ENCODE measurements around the gene FARP1.
A peak's percentile ranks its signal among the peaks of the same experiment; 100 is the strongest.
"Not testable (repeated sequence)": the region's sequence is repeated elsewhere in the genome, so short reads cannot be mapped to it uniquely, and the experiment has no call there.

The FARP1 gene

GRCh38 chr13:98267080-98267912 lies 124.4 kb downstream of the FARP1 start:
- DNase-seq = no peak

DNA sequence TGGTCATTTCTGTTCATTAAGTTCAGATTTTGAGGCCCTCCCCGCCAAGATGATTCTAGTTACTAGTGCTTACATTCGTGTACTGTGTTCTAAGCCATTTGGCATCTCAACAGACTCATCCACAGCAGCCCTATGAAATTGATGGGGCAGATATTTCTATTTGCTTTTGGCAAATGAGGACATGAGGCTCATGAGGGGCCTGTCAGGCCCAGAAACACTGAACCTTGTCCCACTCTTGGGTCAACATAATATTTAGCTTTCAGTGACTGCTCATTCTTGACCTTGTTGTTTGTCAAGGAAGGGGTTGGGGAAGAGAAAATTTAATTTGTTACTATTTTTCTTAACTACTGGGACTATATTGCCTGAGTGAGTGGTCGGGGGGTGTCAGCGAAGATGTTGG lies 126.5 kb downstream of the FARP1 start:
- no peak for DNase-seq

GRCh38 chr13:98270819-98271218 lies 127.9 kb downstream of the FARP1 start:
- DNase-seq = no peak

DNA sequence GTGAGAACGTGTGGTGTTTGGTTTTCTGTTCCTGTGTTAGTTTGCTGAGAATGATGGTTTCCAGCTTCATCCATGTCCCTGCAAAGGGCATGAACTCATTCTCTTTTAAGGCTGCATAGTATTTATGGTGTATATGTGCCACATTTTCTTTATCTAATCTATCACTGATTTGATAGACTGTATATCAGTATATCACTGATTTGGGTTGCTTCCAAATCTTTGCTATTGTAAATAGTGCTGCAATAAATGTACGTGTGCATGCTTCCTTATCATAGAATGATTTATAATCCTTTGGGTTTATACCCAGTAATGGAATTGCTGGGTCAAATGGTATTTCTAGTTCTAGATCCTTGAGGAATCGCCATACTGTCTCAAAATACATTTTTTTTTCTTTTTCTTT lies 128.8 kb downstream of the FARP1 start:
- not testable (repeated sequence) for DNase-seq

- DNase-seq = no peak
These were observed 129.7 kb downstream of the FARP1 start for GRCh38 chr13:98272549-98272948.

- DNase-seq = no peak
These were observed 130.4 kb downstream of the FARP1 start for GRCh38 chr13:98273067-98273823.

DNA sequence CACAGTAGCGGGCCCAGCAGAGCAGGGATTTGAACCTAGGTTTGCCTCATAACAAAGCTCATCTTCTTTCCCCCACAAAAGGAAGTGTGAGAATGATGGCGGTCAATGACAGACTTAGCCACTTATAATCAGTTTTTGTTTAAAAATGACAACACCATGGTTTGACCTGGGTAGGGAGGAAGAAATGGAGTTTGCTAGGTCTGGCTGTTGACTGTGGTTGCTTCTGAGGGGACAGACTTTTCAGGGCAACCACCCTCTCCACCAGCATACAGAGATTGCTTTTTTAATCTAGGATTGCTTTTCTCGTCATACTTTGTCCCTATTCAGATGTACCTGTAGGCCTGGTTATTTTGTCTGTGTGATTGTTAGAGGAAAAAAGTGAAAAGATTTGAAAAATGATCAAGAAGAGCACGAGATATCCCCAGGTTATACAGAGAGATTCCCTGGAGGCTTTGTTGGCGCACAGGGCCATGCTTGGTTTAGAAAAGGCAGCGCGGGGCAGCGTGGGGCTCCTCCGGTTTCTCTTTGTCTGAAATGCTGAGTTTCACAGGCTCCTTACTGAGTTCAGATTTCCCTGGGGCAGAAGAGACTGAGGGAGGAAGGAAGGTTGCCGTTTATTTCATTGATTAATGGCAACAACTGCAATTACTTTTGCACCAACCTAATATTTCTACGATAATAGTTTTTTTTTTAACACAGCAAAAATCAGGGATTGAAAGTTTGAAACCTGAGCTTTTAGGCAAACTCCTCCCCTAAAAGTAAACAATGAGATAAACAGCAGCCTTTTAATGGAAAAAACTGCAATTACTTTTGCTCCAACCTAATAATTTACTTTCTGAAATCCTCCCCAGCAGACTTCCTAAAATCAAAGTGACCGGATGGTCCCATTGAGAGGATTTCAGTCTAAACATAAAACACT lies 131.2 kb downstream of the FARP1 start:
- DNase-seq = peak; percentile 16

DNA sequence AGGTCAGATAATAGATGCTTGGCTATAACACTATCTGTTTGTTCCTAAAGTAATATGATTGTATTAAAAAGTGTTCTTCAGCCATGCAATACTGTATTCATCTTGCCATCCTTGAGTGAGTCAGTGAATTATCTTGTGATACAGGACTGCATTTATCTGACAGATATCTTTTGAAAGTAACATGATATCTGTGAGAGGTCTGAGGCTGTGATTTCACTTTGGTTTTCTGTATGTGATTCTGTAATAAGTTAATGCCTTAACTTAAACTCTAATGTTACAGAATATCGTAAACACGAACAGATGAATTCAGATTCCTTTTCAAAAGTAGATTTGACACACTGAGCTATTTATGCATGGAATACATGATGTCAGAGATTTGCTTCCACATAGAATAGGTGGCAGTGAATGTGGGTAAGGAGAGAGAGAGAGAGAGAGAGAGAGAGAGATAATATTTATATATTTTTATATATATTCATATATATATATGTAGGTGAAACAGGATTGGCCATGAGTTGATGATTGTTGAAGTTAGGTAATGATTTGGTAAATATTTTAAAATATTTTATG lies 132.1 kb downstream of the FARP1 start:
- DNase-seq = no peak

DNA sequence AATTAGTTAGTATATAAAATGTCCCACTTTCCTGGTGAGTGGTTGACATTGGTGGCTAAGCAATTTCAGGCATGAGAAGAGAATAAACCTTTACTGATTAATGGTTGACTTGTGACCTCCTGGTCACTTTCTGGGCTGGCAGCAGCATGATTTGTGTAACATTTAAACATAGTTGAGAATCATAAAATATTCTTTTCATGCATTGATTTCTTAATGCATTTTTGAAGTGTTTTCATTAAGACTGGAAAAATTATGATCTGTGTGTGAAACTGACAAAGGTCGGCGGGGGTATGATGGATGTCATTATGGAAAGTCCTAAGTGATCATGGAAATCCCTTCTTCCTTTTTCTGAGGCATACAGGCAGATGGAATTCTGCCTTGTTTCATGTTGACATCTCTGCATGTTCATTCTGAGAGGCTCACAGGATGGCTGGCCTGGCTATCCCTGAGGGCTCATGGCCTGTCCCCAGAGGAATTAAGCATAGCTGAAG lies 132.8 kb downstream of the FARP1 start:
- DNase-seq = no peak

DNA sequence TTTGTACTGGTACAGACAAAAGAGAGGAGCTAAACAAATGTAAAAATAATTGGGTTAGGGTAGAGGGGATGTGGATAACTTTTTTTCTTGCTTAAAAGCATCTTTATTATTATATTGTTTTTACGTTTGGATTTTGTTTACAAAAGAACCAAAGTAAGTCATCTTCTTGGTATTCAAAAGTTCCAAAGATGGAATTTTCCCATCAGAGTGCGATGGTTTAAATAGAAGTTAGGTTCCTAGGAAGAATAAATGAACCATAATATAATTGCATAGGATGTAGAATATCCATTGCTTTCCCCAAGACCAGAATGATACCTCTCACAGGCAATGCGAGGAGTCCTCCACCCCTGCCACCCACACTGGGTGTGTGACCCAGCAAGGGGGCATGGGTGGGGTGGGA lies 133.6 kb downstream of the FARP1 start:
- DNase-seq = no peak

DNA sequence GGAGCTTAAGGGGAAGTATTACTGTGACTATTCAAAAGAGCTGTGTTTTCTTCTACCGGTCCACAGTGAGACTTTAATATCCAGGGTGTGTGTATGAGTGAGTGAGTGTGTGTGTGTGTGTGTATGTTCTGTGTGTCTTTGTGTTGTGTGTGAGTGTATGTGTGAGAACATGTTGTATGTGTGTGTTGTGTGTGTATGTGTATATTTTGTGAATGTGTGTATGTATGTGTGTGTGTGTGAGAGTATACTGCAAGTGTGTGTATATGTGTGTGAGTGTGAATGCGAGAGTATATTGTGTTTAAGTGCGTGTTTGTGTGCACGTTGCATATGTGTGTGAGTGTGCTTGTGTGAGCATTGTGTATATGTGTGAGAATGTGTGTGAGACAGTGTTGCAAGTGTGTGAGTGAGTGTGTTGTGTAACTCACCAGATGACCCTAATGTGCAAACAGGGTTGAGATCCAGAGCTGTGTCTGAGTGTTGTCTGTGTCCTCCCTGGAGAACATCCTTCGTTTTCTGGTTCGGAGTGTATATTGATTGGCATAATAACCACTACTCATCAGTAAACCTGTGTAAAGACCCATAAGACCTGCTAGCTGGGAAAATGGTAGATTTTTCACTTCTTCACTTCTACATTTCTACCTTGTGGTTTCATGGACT lies 135.3 kb downstream of the FARP1 start:
- DNase-seq = no peak

DNA sequence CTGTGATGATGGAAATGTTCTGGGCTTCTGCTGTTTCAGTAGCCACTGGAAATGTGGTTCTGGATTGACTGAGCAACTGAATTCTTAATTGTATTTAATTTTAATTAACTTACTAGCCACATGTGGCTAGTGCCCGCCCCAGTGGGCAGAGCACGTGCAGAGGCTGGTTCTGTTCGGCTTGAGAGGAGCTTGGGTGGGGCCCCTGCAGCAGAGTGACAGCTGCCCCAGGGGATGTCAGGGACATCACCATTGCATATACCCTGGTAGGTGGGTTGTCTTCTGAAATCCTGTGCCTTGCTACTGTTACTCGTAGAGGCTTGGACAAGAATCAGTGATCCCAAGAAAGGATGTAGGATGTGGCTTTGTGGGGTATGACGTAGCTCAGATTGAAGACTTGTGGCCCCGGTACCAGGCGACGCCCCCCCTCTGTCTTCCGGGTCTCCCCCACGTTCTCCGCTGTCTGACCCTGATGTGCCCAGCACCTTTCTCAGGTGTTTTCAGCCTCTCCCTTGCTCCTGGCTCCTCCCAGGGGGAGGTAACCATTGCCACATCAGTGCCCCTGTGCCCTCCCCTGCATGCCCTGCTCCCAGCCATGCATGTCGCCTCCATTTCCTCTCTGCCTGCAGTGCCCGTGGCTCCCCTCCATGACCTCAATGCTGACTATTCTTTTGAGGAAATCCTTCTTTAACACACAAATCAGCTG lies 136.7 kb downstream of the FARP1 start:
- peak; percentile 48 for DNase-seq

- no peak for DNase-seq
These were observed 137.2 kb downstream of the FARP1 start for GRCh38 chr13:98280176-98280510.

DNA sequence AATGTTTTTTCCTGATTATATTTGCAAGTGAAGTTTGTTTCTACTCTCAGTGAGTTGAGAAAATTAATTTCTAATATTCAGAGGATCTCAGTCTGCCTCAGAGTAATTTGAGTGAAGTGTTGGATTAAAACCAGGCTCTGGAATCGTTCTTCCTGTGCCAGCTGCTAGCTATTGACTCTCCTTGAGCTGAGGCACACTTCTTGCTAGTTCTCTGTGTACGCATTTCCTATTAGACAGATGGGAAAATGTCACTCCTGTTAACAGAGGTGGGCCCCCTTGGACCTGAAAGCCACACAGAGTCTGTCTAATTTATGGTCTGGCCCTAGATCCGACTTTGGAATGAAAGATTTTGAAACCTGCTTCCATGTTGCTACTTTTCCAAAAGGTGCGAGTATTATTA lies 141.8 kb downstream of the FARP1 start:
- no peak for DNase-seq

DNA sequence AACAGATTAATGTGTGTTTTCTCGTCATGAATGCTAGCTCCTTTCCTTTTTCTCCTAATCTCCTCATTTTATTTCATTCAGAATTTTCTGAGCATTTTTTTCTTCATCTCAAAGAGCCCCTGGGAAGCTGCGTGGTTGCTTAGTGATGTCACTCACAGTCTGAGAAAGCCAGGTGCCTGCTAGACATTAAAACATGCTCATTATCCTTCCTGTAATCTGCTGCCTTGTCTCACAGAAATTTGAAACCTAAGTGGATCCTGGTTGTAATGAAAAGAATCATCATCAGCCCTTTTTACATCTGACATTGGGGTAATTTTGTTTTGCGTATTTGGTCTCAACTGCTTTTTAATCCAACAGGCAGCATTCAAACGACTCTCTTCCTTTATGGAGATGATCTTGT lies 142.4 kb downstream of the FARP1 start:
- DNase-seq = peak; percentile 94

GRCh38 chr13:98285852-98286594 lies 143.1 kb downstream of the FARP1 start:
- DNase-seq = no peak

- no peak for DNase-seq
These were observed 143.9 kb downstream of the FARP1 start for GRCh38 chr13:98286799-98287198.

DNA sequence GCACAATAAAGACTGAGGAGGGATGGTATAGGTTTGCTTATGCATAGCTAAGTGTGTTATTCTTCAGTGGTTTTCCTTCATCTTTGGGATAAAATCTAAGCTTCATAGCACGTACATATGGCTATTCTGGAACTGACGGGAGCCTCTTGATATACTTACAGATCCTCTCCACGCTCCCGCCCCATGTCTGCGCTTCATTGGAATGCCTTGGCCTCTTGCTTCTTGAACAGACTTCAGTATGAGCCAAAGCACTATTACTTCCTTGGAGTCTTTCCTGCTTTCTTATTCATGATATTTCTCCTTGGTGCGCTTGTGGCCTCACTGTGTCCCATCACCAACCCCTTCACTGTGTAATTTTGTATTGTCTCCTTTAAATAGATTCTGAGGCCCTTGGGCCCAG lies 145.3 kb downstream of the FARP1 start:
- no peak for DNase-seq

DNA sequence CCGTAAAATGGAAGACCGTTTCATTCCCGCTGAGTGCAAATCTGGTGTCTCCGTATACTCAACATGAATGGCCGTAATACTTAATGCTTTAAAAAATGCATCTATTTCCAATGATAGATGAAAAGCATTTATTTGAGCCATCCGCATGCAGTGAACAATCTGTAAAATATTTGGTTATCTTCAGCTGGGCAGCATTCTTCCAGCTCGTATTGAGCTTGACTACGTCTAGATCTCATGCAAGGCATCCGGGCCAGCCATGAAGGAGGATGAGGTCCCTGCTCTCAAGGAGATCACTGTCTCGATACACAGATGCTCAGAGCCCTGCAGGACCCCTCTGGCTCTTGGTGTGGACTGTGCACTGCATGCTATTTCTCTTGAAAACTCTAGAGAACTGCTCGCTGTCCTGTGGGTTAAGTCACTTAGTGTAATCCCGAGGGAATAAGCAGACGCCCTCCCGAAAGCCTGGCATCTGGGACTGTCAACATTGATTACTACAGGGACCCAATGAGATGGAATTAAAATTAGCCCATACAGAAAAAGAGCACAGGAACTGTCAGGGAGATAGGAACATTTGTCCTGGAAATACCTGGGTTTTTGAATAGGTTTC lies 146.5 kb downstream of the FARP1 start:
- no peak for DNase-seq

- no peak for DNase-seq
These were observed 147.4 kb downstream of the FARP1 start for GRCh38 chr13:98290261-98290660.

Measured in NCI-H1436 treated with DMSO at 0.1 percent for 48 hours (cell line).